Loucy (cell line): Measurements from ENCODE around the gene MRPS2.

ENCODE experiments used
- H2AFZ ChIP-seq: fragments of 200-600 bp; sonication (generic); 2 replicates; pipeline ENCODE4 v1.6.0; 2016; ENCODE audit warnings: antibody characterized with exemption, mild to moderate bottlenecking, low read length, moderate library complexity
- H3F3A ChIP-seq: fragments of 200-600 bp; 2 replicates; pipeline ENCODE4 v1.6.0; 2016; ENCODE audit warnings: antibody characterized with exemption, low read depth, mild to moderate bottlenecking
- H3K27me3 ChIP-seq: fragments of 200-600 bp; sonication (generic); 2 replicates; pipeline ENCODE4 v1.6.1; 2014; ENCODE audit warnings: low read length, mild to moderate bottlenecking; ENCODE audit not compliant: insufficient read depth, poor library complexity, severe bottlenecking
- H3K36me3 ChIP-seq: fragments of 200-600 bp; sonication (generic); 2 replicates; pipeline ENCODE4 v1.6.1; 2016; ENCODE audit warnings: low read length; ENCODE audit not compliant: insufficient read depth
- H3K4me1 ChIP-seq: fragments of 200-600 bp; sonication (generic); 2 replicates; pipeline ENCODE4 v1.5.1; 2014; ENCODE audit warnings: low read length, mild to moderate bottlenecking; ENCODE audit not compliant: insufficient read depth, poor library complexity, severe bottlenecking
- H3K4me2 ChIP-seq: fragments of 200-600 bp; sonication (generic); 2 replicates; pipeline ENCODE4 v1.6.0; 2014; ENCODE audit warnings: antibody characterized with exemption, low read length, low read depth, mild to moderate bottlenecking; ENCODE audit not compliant: poor library complexity, severe bottlenecking
- H3K4me3 ChIP-seq: fragments of 200-600 bp; sonication (generic); 2 replicates; pipeline ENCODE4 v1.5.1; 2014; ENCODE audit warnings: low read length, mild to moderate bottlenecking, mixed read lengths; ENCODE audit not compliant: poor library complexity, severe bottlenecking
- H3K79me2 ChIP-seq: fragments of 200-600 bp; sonication (generic); 2 replicates; pipeline ENCODE4 v1.6.1; 2014; ENCODE audit warnings: low read length; ENCODE audit not compliant: insufficient read depth
- H3K9ac ChIP-seq: fragments of 200-600 bp; sonication (generic); 2 replicates; pipeline ENCODE4 v1.6.0; 2014; ENCODE audit warnings: mild to moderate bottlenecking, low read depth, low read length, moderate library complexity; ENCODE audit not compliant: poor library complexity, severe bottlenecking
- H3K9me2 ChIP-seq: fragments of 200-600 bp; sonication (generic); replicated peaks from 2 replicates; pipeline ENCODE4 v1.6.1; 2016; ENCODE audit warnings: low read depth, low read length, mixed read lengths
- H3K9me3 ChIP-seq: fragments of 200-600 bp; sonication (generic); 2 replicates; pipeline ENCODE4 v1.6.1; 2014; ENCODE audit warnings: mild to moderate bottlenecking, antibody characterized with exemption, low read length, low read depth; ENCODE audit not compliant: insufficient read depth
- H4K20me1 ChIP-seq: fragments of 200-600 bp; sonication (generic); 2 replicates; pipeline ENCODE4 v1.6.0; 2014; ENCODE audit warnings: antibody characterized with exemption, low read length, mild to moderate bottlenecking; ENCODE audit not compliant: insufficient read depth, poor library complexity, severe bottlenecking
- EZH2phosphoT487 ChIP-seq: fragments of 200-600 bp; IDR thresholded peaks from 2 replicates; pipeline ENCODE4 v1.6.1; 2018; ENCODE audit warnings: antibody characterized with exemption, mild to moderate bottlenecking, moderate library complexity, borderline replicate concordance
- TF ChIP-seq, protein P1 (sequence below): fragments of 200-600 bp; sonication (generic); conservative IDR thresholded peaks from 2 replicates; pipeline ENCODE4 v1.5.1; 2014; ENCODE audit warnings: mild to moderate bottlenecking, antibody characterized with exemption, low read length

Gene MRPS2

DNA sequence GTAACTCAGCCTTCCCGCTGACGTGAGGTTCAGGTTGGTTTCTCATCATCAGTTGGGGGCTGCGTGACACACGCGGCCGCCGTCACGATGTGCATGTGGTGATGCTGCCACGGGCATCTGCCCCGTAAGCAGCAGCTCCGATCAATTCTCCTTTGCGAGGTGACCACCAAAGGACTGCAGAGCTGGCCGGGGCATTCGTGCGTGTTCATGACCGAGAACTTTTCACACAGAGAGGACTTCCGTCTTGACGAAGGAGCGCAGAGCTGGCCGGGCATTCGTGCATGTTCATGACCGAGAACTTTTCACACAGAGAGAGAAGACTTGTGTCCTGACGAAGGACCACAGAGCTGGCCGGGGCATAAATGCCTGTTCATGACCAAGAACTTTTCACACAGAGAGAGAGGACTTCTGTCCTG, 16.9 kb downstream of the MRPS2 start:
- Histone ChIP-seq H3K27me3 (no peaks in the 10 kb centered on the region), H3K4me2 (no peak overlapping the region), H3K36me3 (no peaks in the 10 kb centered on the region), H3K4me3 (no peak overlapping the region), H3K9ac (no peak overlapping the region), H3K4me1 (no peaks in the 10 kb centered on the region), H2AFZ (no peak overlapping the region), H3F3A (no peaks in the 10 kb centered on the region), H4K20me1 (no peaks in the 10 kb centered on the region), H3K9me3 (no peaks in the 10 kb centered on the region), H3K9me2 (no peaks in the 10 kb centered on the region), H3K79me2 (no peaks in the 10 kb centered on the region)
- TF ChIP-seq, protein P1, sequence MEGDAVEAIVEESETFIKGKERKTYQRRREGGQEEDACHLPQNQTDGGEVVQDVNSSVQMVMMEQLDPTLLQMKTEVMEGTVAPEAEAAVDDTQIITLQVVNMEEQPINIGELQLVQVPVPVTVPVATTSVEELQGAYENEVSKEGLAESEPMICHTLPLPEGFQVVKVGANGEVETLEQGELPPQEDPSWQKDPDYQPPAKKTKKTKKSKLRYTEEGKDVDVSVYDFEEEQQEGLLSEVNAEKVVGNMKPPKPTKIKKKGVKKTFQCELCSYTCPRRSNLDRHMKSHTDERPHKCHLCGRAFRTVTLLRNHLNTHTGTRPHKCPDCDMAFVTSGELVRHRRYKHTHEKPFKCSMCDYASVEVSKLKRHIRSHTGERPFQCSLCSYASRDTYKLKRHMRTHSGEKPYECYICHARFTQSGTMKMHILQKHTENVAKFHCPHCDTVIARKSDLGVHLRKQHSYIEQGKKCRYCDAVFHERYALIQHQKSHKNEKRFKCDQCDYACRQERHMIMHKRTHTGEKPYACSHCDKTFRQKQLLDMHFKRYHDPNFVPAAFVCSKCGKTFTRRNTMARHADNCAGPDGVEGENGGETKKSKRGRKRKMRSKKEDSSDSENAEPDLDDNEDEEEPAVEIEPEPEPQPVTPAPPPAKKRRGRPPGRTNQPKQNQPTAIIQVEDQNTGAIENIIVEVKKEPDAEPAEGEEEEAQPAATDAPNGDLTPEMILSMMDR = no peak
- no peak for TF ChIP-seq EZH2phosphoT487

DNA sequence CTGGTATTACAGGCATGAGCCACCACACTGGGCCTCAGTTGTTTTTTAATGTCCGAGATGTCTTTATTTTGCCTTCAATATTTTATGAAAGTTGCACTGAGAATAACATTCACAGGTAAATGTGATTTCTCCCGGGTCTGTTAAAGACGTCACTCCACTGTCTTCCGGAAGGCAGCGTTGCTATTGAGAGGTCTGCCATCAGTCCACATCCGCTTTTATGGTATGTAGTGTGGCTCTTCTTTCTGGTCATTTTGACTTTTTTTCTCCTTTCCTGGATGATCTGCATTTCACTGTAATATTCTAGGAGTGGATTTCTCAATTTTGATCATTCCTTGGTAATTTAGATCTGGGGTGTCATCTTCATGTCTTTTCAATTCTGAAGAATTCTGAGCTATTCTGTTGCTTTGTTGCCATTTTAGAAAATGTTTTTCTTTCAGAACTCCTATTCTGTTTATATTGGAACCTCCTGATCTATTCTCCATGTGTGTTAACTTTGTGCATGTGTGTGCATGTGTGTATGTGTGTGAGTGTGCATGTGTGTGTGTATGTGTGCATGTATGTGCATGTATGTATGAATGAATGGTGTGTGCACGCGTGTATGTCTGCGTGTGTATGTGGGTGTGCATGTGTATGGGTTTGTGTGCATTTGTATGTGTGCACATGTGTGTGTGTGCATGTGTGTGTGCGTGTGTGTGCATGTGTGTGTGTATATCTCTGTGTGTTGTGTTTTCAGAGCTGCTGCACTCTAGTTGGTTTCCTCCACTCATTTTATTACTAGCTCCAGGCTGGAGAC, 18.9 kb downstream of the MRPS2 start:
- Histone ChIP-seq H3K36me3 (no peaks in the 10 kb centered on the region), H3K9me3 (no peaks in the 10 kb centered on the region), H3K27me3 (no peaks in the 10 kb centered on the region), H3K4me2 (no peak overlapping the region), H3K9me2 (no peaks in the 10 kb centered on the region), H3F3A (no peaks in the 10 kb centered on the region), H3K79me2 (no peaks in the 10 kb centered on the region), H3K4me1 (no peaks in the 10 kb centered on the region), H2AFZ (no peak overlapping the region), H4K20me1 (no peaks in the 10 kb centered on the region), H3K9ac (no peak overlapping the region), H3K4me3 (no peak overlapping the region)
- TF ChIP-seq EZH2phosphoT487 = no peak
- TF ChIP-seq, protein P1 = no peak

DNA sequence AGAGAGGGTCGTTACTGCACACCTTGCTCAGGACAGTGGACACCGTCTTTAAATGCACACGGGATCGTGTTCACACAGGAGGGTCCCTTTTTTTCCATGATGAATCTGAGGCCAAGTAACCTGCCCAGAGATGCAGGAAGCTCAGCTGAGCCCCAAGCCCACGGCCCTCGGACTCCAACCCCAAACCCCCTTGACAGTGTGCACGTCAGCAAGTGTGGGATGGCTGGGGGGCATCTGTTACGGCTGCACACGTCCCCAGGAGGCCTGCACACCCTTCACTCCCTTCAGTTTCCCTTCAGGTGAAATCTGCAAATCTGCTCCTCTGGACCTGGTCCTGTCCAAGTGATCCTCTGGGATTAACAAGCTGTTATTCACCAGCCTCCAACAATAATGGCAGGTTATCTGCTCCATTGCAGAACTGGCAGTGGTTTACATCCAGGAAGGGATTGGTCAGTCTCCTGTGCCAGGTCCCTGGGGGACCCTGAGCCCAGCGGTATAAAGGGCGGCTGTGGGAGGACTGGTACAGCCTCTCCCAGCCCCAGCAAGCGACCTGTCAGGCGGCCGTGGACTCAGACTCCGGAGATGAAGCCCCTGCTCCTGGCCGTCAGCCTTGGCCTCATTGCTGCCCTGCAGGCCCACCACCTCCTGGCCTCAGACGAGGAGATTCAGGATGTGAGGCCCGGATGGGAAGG, 20.6 kb downstream of the MRPS2 start, which contains the start of gene LCN1:
LCN1 (plus strand) TSS at position 525 of the 692 bp plus-strand sequence; CDS start at position 583, 58 bp downstream.
- Histone ChIP-seq H3K79me2 (no peaks in the 10 kb centered on the region), H3K4me3 (no peak within 1 kb of the TSS), H3K9me2 (no peaks in the 10 kb centered on the region), H4K20me1 (no peaks in the 10 kb centered on the region), H2AFZ (no peak within 1 kb of the TSS), H3K36me3 (no peaks in the 10 kb centered on the region), H3K4me2 (no peak within 1 kb of the TSS), H3K9me3 (peaks cover 3% of the 10 kb centered on the region; the same call in 1 of the 2 replicates), H3K27me3 (no peaks in the 10 kb centered on the region), H3F3A (no peaks in the 10 kb centered on the region), H3K4me1 (no peaks in the 10 kb centered on the region), H3K9ac (no peak within 1 kb of the TSS)
- TF ChIP-seq EZH2phosphoT487 = no peak
- TF ChIP-seq, protein P1 = no peak
